PC-9 (cell line): ENCODE measurements around the gene COL4A6. TPM values are rescaled to one million over a fixed set of nuclear protein-coding genes. Genes with fewer than 3 reads are reported as not detected.
A peak's percentile ranks its signal among the peaks of the same experiment; 100 is the strongest.

Experiments used
- BruUV-seq: library from RNA; stranded (reverse); fragments of 400-500 nt; replicated peaks from 2 replicates; lab custom pipeline; 2021; lab: Mats Ljungman, UMichigan
- CTCF ChIA-PET: fragments of 300-600 bp; sonication (Branson Sonifier 250); formaldehyde crosslinking; loops from one replicate; lab custom pipeline; 2022; ENCODE audit warnings: antibody characterized with exemption; lab: Charles Lee
- POLR2A ChIA-PET: fragments of 300-600 bp; sonication (Branson Sonifier 250); formaldehyde crosslinking; loops from one replicate; lab custom pipeline; 2022; ENCODE audit warnings: antibody characterized with exemption; ENCODE audit not compliant: unreplicated experiment; lab: Charles Lee
- DNase-seq, 2 experiments: peaks; one replicate each; pipeline versions ENCODE4 v3.0.0 to v3.0.0-alpha.2; 2015 to 2022; ENCODE audit warnings: mixed read lengths in 1 of 2
- H2AFZ ChIP-seq: fragments of 200-600 bp; sonication (generic); 2 replicates; pipeline ENCODE4 v1.8.1; 2017; ENCODE audit warnings: antibody characterized with exemption
- H3F3A ChIP-seq: fragments of 200-600 bp; sonication (generic); 2 replicates; pipeline ENCODE4 v1.8.1; 2017; ENCODE audit warnings: antibody characterized with exemption, mild to moderate bottlenecking, low read depth; ENCODE audit not compliant: insufficient read depth
- H3K27ac ChIP-seq: fragments of 200-600 bp; sonication (generic); 2 replicates; pipeline ENCODE4 v1.6.1; 2016; ENCODE audit warnings: mixed run types
- H3K27me3 ChIP-seq: fragments of 200-600 bp; sonication (generic); 2 replicates; pipeline ENCODE4 v1.6.1; 2016; ENCODE audit warnings: low read depth, mixed run types; ENCODE audit not compliant: insufficient read depth
- H3K36me3 ChIP-seq: fragments of 200-600 bp; sonication (generic); 2 replicates; pipeline ENCODE4 v1.6.1; 2016; ENCODE audit warnings: low read depth, mixed run types
- H3K4me1 ChIP-seq: fragments of 200-600 bp; sonication (generic); replicated peaks from 2 replicates; pipeline ENCODE4 v1.6.1; 2016; ENCODE audit warnings: mixed run types; ENCODE audit not compliant: insufficient read depth
- H3K4me2 ChIP-seq: fragments of 200-600 bp; sonication (generic); 2 replicates; pipeline ENCODE4 v1.6.1; 2017; ENCODE audit warnings: mixed run types
- H3K4me3 ChIP-seq: fragments of 200-600 bp; sonication (generic); 2 replicates; pipeline ENCODE4 v1.6.1; 2016; ENCODE audit warnings: mixed run types
- H3K79me2 ChIP-seq: fragments of 200-600 bp; sonication (generic); 2 replicates; pipeline ENCODE4 v1.6.1; 2017; ENCODE audit warnings: low read depth, mixed run types
- H3K9me2 ChIP-seq: fragments of 200-600 bp; sonication (generic); 2 replicates; pipeline ENCODE4 v1.8.1; 2017; ENCODE audit warnings: mild to moderate bottlenecking; ENCODE audit not compliant: insufficient read depth
- H3K9me3 ChIP-seq: fragments of 200-600 bp; sonication (generic); 2 replicates; pipeline ENCODE4 v1.8.1; 2016; ENCODE audit warnings: low read depth; ENCODE audit not compliant: insufficient read depth
- H4K20me1 ChIP-seq: fragments of 200-600 bp; sonication (generic); 2 replicates; pipeline ENCODE4 v1.8.1; 2017; ENCODE audit not compliant: insufficient read depth
- CTCF ChIP-seq: fragments of 200-600 bp; sonication (generic); conservative IDR thresholded peaks from 2 replicates; pipeline ENCODE4 v1.6.1; 2017; ENCODE audit warnings: mixed run types, antibody characterized with exemption, mild to moderate bottlenecking, moderate library complexity
- EZH2 ChIP-seq: fragments of 200-600 bp; sonication (generic); IDR thresholded peaks from 2 replicates; pipeline ENCODE4 v1.8.0; 2017; ENCODE audit warnings: antibody characterized with exemption, low read depth
- intact Hi-C: fragments of 100-400 bp; cut with micrococcal nuclease; formaldehyde crosslinking; loops from one replicate; pipeline ENCODE4 v1.10.0; 2022; ENCODE audit not compliant: unreplicated experiment
- total RNA-seq: library from RNA; stranded (reverse); gene quantifications from 2 replicates; pipeline ENCODE4 v1.2.3, GENCODE V29; 2021

COL4A6 gene
- total RNA-seq, 1 experiment from 2014 or later, result 15.5 TPM

GRCh38 chrX:108246304-108246954, 191.8 kb downstream of the COL4A6 start:
- BruUV-seq, result no TSS peak
- TF ChIP-seq CTCF, result no peak
- no peak overlapping the region for H3K27ac ChIP-seq
- H3K4me2 ChIP-seq, result no peak overlapping the region
- intact Hi-C loops, result no loop called here
- H3K27me3 ChIP-seq, result no peaks in the 10 kb centered on the region
- no peaks in the 10 kb centered on the region for H3F3A ChIP-seq
- no peaks in the 10 kb centered on the region for H4K20me1 ChIP-seq
- no peaks in the 10 kb centered on the region for H3K4me1 ChIP-seq
- DNase-seq, result no peak
- no peak overlapping the region for H2AFZ ChIP-seq
- POLR2A ChIA-PET, result no interaction called here
- CTCF ChIA-PET, result no interaction called here
- no peaks in the 10 kb centered on the region for H3K36me3 ChIP-seq
- H3K9me2 ChIP-seq, result no peaks in the 10 kb centered on the region
- no peaks in the 10 kb centered on the region for H3K9me3 ChIP-seq
- H3K79me2 ChIP-seq, result no peaks in the 10 kb centered on the region
- no peak overlapping the region for H3K4me3 ChIP-seq

- BruUV-seq, result no TSS peak
- Histone ChIP-seq H3K36me3 (no peaks in the 10 kb centered on the region), H3K4me3 (no peak overlapping the region), H3K4me1 (no peaks in the 10 kb centered on the region), H3K27me3 (no peaks in the 10 kb centered on the region), H3F3A (no peaks in the 10 kb centered on the region), H2AFZ (no peak overlapping the region), H3K79me2 (no peaks in the 10 kb centered on the region), H3K9me3 (no peaks in the 10 kb centered on the region), H4K20me1 (no peaks in the 10 kb centered on the region), H3K4me2 (no peak overlapping the region), H3K9me2 (no peaks in the 10 kb centered on the region), H3K27ac (no peak overlapping the region)
- intact Hi-C loops, result no loop called here
- no peak for TF ChIP-seq EZH2
- peak; percentile 46 for TF ChIP-seq CTCF
- no peak for DNase-seq
- CTCF ChIA-PET, result no interaction called here
- POLR2A ChIA-PET, result interaction anchor here (0.7 kb wide), 1 partner anchor 1763 kb away, joined by 3 read pairs; no protein-coding TSS in a partner anchor
These were observed 192.8 kb downstream of the COL4A6 start for GRCh38 chrX:108245462-108245861.

GRCh38 chrX:108235986-108236385, 202.2 kb downstream of the COL4A6 start:
- no peaks in the 10 kb centered on the region for H3F3A ChIP-seq
- no peaks in the 10 kb centered on the region for H3K9me2 ChIP-seq
- no peak overlapping the region for H3K4me3 ChIP-seq
- no peak overlapping the region for H3K4me2 ChIP-seq
- H3K9me3 ChIP-seq, result no peaks in the 10 kb centered on the region
- no TSS peak for BruUV-seq
- DNase-seq, result no peak
- no peaks in the 10 kb centered on the region for H3K27me3 ChIP-seq
- no peak for TF ChIP-seq CTCF
- TF ChIP-seq EZH2, result no peak
- intact Hi-C loops, result no loop called here
- H3K4me1 ChIP-seq, result no peaks in the 10 kb centered on the region
- H3K36me3 ChIP-seq, result no peaks in the 10 kb centered on the region
- ChIA-PET POLR2A (no interaction called here), CTCF (no interaction called here)
- no peaks in the 10 kb centered on the region for H4K20me1 ChIP-seq
- H3K27ac ChIP-seq, result no peak overlapping the region
- H2AFZ ChIP-seq, result no peak overlapping the region
- no peaks in the 10 kb centered on the region for H3K79me2 ChIP-seq
